Fibroblast of lung (primary cell): ENCODE data around the gene PNMA6E. TPM values are rescaled to one million over a fixed set of nuclear protein-coding genes. Genes with fewer than 3 reads are reported as not detected.

Experiments used
- DNase-seq, 2 donors: peaks; one replicate each; pipeline versions ENCODE4 v3.0.0 to v3.0.0-alpha.2; 2010; ENCODE audit warnings: low read depth in 2 of 2
- H2AFZ ChIP-seq: 2 replicates; pipeline ENCODE4 v1.5.1; 2012; ENCODE audit warnings: low read length, control low read depth, inconsistent platforms
- H3K27ac ChIP-seq: 2 replicates; pipeline ENCODE4 v1.5.1; 2011; ENCODE audit warnings: low read length, control low read depth; ENCODE audit not compliant: insufficient read depth
- H3K27me3 ChIP-seq: 2 replicates; pipeline ENCODE4 v1.5.1; 2011; ENCODE audit warnings: mild to moderate bottlenecking, low read length; ENCODE audit not compliant: control insufficient read depth, insufficient read depth
- H3K36me3 ChIP-seq: 2 replicates; pipeline ENCODE4 v1.5.1; 2011; ENCODE audit warnings: low read length; ENCODE audit not compliant: control insufficient read depth, insufficient read depth
- H3K4me1 ChIP-seq: 2 replicates; pipeline ENCODE4 v1.5.1; 2011; ENCODE audit warnings: low read length; ENCODE audit not compliant: control insufficient read depth, insufficient read depth; ENCODE audit errors: extremely low read depth
- H3K4me2 ChIP-seq: 2 replicates; pipeline ENCODE4 v1.5.1; 2011; ENCODE audit warnings: low read length, control low read depth; ENCODE audit not compliant: insufficient read depth; ENCODE audit errors: extremely low read depth
- H3K4me3 ChIP-seq, 4 experiments: fragments of 200-600 bp in 1 of 4; sonication (generic) in 1 of 4; replicated peaks in 1 of 4; 2 replicates each; pipeline ENCODE4 v1.5.1; 2011 to 2016; ENCODE audit warnings: low read length in 4 of 4, low read depth in 3 of 4, mild to moderate bottlenecking in 3 of 4, control low read depth in 2 of 4, inconsistent platforms in 1 of 4, mixed read lengths in 1 of 4; ENCODE audit not compliant: insufficient read depth in 1 of 4; ENCODE audit errors: control extremely low read depth in 1 of 4
- H3K79me2 ChIP-seq: 2 replicates; pipeline ENCODE4 v1.5.1; 2012; ENCODE audit warnings: mild to moderate bottlenecking, low read length, inconsistent platforms; ENCODE audit not compliant: control insufficient read depth, insufficient read depth
- H3K9ac ChIP-seq: 2 replicates; pipeline ENCODE4 v1.5.1; 2011; ENCODE audit warnings: mild to moderate bottlenecking, low read length, control low read depth; ENCODE audit not compliant: insufficient read depth
- H3K9me3 ChIP-seq: 2 replicates; pipeline ENCODE4 v1.5.1; 2012; ENCODE audit warnings: low read depth, low read length; ENCODE audit not compliant: control insufficient read depth, insufficient read depth
- H4K20me1 ChIP-seq: 2 replicates; pipeline ENCODE4 v1.5.1; 2011; ENCODE audit warnings: low read length; ENCODE audit not compliant: control insufficient read depth, insufficient read depth; ENCODE audit errors: extremely low read depth
- EZH2 ChIP-seq: IDR thresholded peaks from 2 replicates; pipeline ENCODE4 v1.5.1; 2012; ENCODE audit warnings: low read length, control low read depth, mild to moderate bottlenecking; ENCODE audit errors: missing control alignments
- polyA plus RNA-seq, 2 donors: library from polyadenylated mRNA; depleted of rRNA in 1 of 2; stranded (reverse) in 1 of 2; unstranded in 1 of 2; fragments of >200 nt; gene quantifications; 2 replicates each; pipeline ENCODE4 v1.2.1, GENCODE V29; 2011 to 2012; ENCODE audit warnings: missing spikeins in 1 of 2
- total RNA-seq: library from RNA; depleted of rRNA; stranded (reverse); fragments of >200 nt; gene quantifications from 2 replicates; pipeline ENCODE4 v1.2.1, GENCODE V29; 2014
- TF ChIP-seq, protein P1 (sequence below), 2 donors: IDR thresholded peaks in 1 of 2; conservative IDR thresholded peaks in 1 of 2; 1 replicate in 1 of 2; 2 replicates in 1 of 2; pipeline ENCODE4 v1.5.1; 2011 to 2012; ENCODE audit warnings: low read length in 2 of 2, control low read depth in 1 of 2, inconsistent platforms in 1 of 2, low read depth in 1 of 2, mild to moderate bottlenecking in 1 of 2

The PNMA6E gene
- total and polyA plus RNA-seq, 2 donors (not counting 1 experiment from before 2014, with no cell fraction given), result not detected

DNA sequence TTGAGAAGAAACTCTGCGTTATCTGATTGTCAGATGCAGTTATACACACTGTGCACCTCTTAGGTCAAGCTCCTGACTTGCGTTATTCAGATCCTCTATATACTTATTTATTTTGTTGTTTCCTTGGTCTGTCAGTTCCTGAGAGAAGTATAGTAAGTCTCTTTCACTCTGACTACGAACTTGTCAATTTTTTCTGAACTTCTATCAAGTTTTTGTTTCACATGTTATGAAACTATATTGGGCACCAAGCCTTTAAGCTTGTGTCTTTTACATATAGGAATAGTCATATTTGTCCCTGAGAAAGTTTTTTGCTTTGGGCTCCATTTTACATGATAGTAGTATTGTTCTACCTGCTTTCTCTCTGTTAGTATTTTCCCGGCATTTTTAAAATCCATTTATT is 35.5 kb downstream of the PNMA6E start:
- no peaks in the 10 kb centered on the region for H4K20me1 ChIP-seq

DNA sequence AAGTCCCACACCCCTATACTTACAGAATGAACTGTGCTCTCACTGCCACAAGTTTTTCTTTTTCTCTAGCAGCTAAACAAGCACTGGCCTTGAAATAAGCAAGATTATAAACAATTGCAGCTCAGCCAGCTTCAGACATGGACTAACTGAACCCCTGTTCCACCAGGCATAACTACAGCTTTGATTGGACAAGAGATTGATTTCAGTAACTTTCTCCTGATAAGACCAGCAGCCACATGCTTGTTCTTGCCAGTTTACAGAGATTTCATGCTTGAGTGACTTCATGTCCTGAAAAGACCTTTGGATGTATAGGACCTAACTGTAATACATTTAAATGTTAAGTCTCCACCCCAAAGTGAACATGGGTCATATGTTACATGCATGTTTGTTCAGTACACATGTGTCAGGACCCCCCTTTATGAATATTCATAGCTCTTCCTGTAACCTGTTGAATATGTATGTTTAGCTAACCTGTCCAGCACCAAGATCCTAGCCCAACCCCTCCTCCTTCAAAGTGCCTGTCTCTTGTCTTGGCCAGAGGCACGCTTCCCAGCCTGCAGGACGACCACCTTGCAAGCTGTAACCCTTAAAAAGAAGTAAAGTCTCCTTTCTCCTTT is 39.3 kb downstream of the PNMA6E start:
- Histone ChIP-seq H3K4me1 (no peaks in the 10 kb centered on the region), H3K4me3 (no peak overlapping the region), H3K27ac (no peak overlapping the region), H3K9me3 (no peaks in the 10 kb centered on the region), H3K9ac (no peak overlapping the region), H3K4me2 (no peak overlapping the region), H3K27me3 (no peaks in the 10 kb centered on the region), H2AFZ (no peak overlapping the region), H3K36me3 (no peaks in the 10 kb centered on the region), H3K79me2 (no peaks in the 10 kb centered on the region), H4K20me1 (no peaks in the 10 kb centered on the region)
- TF ChIP-seq, protein P1, sequence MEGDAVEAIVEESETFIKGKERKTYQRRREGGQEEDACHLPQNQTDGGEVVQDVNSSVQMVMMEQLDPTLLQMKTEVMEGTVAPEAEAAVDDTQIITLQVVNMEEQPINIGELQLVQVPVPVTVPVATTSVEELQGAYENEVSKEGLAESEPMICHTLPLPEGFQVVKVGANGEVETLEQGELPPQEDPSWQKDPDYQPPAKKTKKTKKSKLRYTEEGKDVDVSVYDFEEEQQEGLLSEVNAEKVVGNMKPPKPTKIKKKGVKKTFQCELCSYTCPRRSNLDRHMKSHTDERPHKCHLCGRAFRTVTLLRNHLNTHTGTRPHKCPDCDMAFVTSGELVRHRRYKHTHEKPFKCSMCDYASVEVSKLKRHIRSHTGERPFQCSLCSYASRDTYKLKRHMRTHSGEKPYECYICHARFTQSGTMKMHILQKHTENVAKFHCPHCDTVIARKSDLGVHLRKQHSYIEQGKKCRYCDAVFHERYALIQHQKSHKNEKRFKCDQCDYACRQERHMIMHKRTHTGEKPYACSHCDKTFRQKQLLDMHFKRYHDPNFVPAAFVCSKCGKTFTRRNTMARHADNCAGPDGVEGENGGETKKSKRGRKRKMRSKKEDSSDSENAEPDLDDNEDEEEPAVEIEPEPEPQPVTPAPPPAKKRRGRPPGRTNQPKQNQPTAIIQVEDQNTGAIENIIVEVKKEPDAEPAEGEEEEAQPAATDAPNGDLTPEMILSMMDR (conservative IDR thresholded peaks at IDR 0.05 in 1 of 2, IDR thresholded peaks at IDR 0.05 in 1 of 2; ENCODE audit: low read depth in 1 of 2, low read length in 2 of 2), result no peak
- TF ChIP-seq EZH2, result no peak
- peak in 1 of 2 donors; percentile 19 for DNase-seq

More for the DNA sequence above, 35.5 kb downstream of the PNMA6E start:
- no peaks in the 10 kb centered on the region for H3K9me3 ChIP-seq
- TF ChIP-seq EZH2, result no peak
- TF ChIP-seq, protein P1 (conservative IDR thresholded peaks at IDR 0.05 in 1 of 2, IDR thresholded peaks at IDR 0.05 in 1 of 2; ENCODE audit: low read depth in 1 of 2, low read length in 2 of 2), result no peak
- no peaks in the 10 kb centered on the region for H3K4me1 ChIP-seq
- no peak overlapping the region for H2AFZ ChIP-seq
- no peaks in the 10 kb centered on the region for H3K27me3 ChIP-seq
- no peaks in the 10 kb centered on the region for H3K79me2 ChIP-seq
- no peaks in the 10 kb centered on the region for H3K36me3 ChIP-seq
- no peak overlapping the region for H3K4me3 ChIP-seq
- no peak for DNase-seq
- H3K27ac ChIP-seq, result no peak overlapping the region
- no peak overlapping the region for H3K9ac ChIP-seq
- no peak overlapping the region for H3K4me2 ChIP-seq

DNA sequence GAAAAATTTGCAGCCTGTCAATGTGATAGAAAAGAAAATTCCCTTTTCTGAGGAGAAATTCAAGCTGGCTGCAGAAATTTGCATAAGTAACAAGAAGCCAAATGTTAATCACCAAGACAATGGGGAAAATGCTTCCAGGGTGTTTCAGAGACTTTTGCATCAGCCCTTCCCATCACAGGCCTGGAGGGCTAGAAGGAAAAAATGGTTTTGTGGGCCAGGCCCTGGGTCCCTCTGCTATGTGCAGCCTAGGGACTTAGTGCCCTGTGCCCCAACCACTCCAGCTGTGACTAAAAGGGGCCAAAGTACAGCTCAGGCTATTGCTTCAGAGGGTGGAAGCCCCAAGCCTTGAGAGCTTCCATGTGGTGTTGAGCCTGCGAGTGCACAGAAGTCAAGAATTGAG is 43.3 kb downstream of the PNMA6E start:
- no peaks in the 10 kb centered on the region for H3K79me2 ChIP-seq
- TF ChIP-seq, protein P1 (conservative IDR thresholded peaks at IDR 0.05 in 1 of 2, IDR thresholded peaks at IDR 0.05 in 1 of 2; ENCODE audit: low read depth in 1 of 2, low read length in 2 of 2), result no peak
- TF ChIP-seq EZH2, result no peak
- DNase-seq, result no peak
- H3K27me3 ChIP-seq, result no peaks in the 10 kb centered on the region
- no peaks in the 10 kb centered on the region for H3K4me1 ChIP-seq
- H4K20me1 ChIP-seq, result no peaks in the 10 kb centered on the region
- H3K36me3 ChIP-seq, result no peaks in the 10 kb centered on the region
- no peak overlapping the region for H3K4me2 ChIP-seq
- H2AFZ ChIP-seq, result no peak overlapping the region
- no peaks in the 10 kb centered on the region for H3K9me3 ChIP-seq
- H3K27ac ChIP-seq, result no peak overlapping the region
- no peak overlapping the region for H3K9ac ChIP-seq
- no peak overlapping the region for H3K4me3 ChIP-seq
